ENCODE data around the gene FOXN3.
"Not testable (repeated sequence)": the region's sequence is repeated elsewhere in the genome, so short reads cannot be mapped to it uniquely, and the experiment has no call there.

The FOXN3 gene

GRCh38 chr14:89294469-89294868, 122.6 kb downstream of the FOXN3 start:
- H3K4me3 ChIP-seq (ENCODE audit: low read depth, low read length); DNase-seq (ENCODE audit: low read depth): not testable (repeated sequence)

GRCh38 chr14:89294060-89294459, 123.0 kb downstream of the FOXN3 start:
- DNase-seq (ENCODE audit: low read depth) = no peak
- H3K4me3 ChIP-seq (ENCODE audit: low read depth, low read length) = no peak overlapping the region

GRCh38 chr14:89293314-89293916, 123.6 kb downstream of the FOXN3 start:
- no peak for DNase-seq (ENCODE audit: low read depth)
- no peak overlapping the region for H3K4me3 ChIP-seq (ENCODE audit: low read depth, low read length)

GRCh38 chr14:89292579-89293313, 124.3 kb downstream of the FOXN3 start:
- H3K4me3 ChIP-seq (ENCODE audit: low read depth, low read length) = no peak overlapping the region
- no peak for DNase-seq (ENCODE audit: low read depth)

GRCh38 chr14:89291351-89291940, 125.6 kb downstream of the FOXN3 start:
- no peak for DNase-seq (ENCODE audit: low read depth)
- no peak overlapping the region for H3K4me3 ChIP-seq (ENCODE audit: low read depth, low read length)

DNA sequence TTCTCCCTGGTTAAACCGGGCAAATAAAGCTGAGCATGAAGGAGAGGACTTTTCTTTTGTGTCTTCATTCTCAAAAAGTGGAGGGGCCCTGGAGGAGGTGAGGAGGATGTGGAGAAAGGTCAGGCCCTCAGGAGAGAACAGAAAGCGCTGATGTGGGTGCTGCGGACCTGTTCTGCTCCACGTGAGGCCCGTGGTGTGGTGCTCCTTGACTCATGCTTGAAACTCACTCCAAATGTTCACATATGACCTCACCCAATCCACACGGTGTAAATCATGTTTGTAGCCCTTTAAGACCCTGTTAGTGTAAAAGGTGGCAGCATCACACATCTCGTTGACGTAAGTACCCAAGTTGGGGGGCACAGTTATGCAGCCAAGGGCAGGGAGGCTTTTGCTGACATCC, 126.2 kb downstream of the FOXN3 start:
- H3K4me3 ChIP-seq (ENCODE audit: low read depth, low read length) = no peak overlapping the region
- no peak for DNase-seq (ENCODE audit: low read depth)

DNA sequence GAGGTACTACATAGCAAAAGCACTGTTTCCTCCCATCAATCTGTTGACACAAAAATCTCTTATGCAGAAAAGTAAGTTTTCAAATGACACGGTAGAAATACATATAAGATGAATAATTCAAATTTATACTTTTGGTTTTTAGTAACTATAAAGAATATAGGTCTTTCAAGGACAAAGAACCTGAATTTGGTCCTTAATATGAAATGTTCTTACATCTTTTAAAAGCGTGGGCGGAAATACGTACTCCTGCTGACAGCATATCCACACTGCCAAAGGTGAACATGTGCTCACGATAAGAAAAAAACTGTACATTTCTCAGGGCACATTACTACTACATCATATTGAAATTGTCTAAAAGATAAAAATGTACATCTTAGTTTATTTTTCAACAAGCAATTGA, 127.6 kb downstream of the FOXN3 start:
- DNase-seq (ENCODE audit: low read depth) = no peak
- no peak overlapping the region for H3K4me3 ChIP-seq (ENCODE audit: low read depth, low read length)

GRCh38 chr14:89288114-89288513, 128.9 kb downstream of the FOXN3 start:
- H3K4me3 ChIP-seq (ENCODE audit: low read depth, low read length) = no peak overlapping the region
- no peak for DNase-seq (ENCODE audit: low read depth)

GRCh38 chr14:89284333-89285058, 132.5 kb downstream of the FOXN3 start:
- no peak overlapping the region for H3K4me3 ChIP-seq (ENCODE audit: low read depth, low read length)
- no peak for DNase-seq (ENCODE audit: low read depth)

DNA sequence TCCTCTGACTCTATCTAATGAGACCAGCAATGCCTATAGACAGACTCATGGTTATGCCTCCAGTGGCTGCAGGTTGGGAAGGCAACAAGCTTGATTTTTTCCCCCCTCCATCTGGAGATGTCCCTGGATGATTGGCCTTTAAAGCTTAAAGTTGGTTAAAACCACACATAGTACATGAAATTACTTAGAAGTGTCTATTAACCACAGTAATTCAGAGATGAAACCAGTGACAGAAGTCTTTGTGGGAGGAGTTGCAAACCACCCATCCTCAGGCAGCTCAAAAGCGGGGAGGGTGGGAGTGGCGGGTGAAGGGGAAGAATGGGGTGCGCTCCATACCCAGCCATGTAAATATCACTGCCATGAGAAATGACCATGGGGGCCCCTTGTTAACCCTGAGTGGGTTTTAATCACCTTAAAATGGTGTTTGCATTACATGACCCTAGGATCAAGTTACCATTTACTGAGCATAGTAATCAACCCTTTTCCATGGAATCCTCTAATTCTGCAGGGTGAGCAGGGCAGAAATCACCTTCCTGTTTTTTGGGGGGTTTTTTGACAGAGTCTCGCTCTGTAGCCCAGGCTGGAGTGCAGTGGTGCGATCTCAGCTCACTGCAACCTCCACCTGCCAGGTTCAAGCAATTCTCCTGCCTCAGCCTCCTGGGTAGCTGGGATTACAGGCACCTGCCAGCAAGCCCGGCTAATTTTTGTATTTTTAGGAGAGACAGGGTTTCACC, 133.5 kb downstream of the FOXN3 start:
- no peak overlapping the region for H3K4me3 ChIP-seq (ENCODE audit: low read depth, low read length)
- no peak for DNase-seq (ENCODE audit: low read depth)

- DNase-seq (ENCODE audit: low read depth) = no peak
- H3K4me3 ChIP-seq (ENCODE audit: low read depth, low read length) = no peak overlapping the region
Observed at GRCh38 chr14:89282191-89282590, 134.8 kb downstream of the FOXN3 start.

DNA sequence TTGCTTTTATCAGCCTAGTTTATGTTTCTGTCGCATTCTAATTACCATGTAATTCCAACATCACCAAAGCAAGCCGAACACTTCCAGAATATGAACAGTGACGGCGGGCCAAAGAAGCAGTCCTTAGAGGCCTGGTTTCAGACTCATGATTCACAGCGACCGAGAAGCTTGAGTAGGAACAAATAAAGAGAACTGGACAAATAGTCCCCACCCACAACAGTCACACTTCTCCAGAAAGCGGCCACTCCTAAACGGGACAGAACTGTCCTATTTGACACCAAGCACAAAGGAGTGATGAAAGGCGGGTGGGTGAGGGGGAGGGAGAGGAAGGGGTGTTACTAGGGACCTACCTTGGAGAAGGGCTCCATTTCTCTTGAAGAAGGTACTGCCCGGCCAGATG, 136.4 kb downstream of the FOXN3 start:
- no peak for DNase-seq (ENCODE audit: low read depth)
- H3K4me3 ChIP-seq (ENCODE audit: low read depth, low read length) = no peak overlapping the region

DNA sequence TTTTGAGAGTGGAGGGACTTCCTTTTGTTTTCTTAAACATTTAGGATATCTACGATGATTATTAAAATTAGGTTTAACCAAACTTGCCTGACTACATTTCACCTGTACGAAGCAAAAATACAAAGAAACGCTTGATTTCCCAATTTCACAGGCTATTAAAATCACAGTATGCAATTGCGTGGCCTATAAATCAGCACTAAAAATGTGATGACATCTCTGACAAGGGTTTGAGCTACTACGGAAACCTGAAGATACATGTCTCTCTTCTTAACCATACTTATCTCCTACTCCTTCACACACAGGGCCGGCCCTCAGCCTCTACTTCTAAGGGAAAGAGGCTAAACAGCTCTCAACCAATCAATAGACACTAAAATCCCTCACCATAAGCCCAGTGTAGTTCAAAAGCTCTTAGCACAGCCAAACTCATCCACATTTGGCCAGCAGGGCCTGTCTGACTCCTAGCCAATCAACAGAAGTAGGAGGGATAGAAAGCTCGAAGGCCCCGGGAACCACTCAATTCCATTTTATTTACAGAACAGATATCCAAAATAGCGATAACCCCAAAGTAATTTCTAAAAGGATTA, 137.3 kb downstream of the FOXN3 start:
- DNase-seq (ENCODE audit: low read depth) = no peak
- H3K4me3 ChIP-seq (ENCODE audit: low read depth, low read length) = no peak overlapping the region

DNA sequence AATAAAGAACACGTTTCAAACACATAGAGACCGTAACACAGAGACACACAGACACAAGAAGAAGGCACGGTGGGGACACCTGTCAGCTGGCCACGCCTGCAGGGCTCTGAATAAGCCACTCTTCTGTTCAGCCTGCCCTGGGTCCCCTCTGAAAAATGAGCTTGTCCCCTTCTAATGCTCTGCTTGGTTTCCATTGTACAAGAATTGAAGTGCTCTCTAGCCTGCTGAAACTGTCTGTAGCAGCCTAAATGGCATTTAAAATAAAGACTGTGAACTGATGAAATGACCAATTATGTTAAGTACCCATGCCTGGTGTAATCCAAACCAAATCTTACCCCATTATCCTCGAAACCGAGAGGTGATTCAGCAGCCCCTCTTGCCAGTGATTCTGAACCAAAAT, 139.8 kb downstream of the FOXN3 start:
- DNase-seq (ENCODE audit: low read depth) = no peak
- H3K4me3 ChIP-seq (ENCODE audit: low read depth, low read length) = no peak overlapping the region

GRCh38 chr14:89276424-89276975, 140.5 kb downstream of the FOXN3 start:
- peak; percentile 28 for DNase-seq (ENCODE audit: low read depth)

DNA sequence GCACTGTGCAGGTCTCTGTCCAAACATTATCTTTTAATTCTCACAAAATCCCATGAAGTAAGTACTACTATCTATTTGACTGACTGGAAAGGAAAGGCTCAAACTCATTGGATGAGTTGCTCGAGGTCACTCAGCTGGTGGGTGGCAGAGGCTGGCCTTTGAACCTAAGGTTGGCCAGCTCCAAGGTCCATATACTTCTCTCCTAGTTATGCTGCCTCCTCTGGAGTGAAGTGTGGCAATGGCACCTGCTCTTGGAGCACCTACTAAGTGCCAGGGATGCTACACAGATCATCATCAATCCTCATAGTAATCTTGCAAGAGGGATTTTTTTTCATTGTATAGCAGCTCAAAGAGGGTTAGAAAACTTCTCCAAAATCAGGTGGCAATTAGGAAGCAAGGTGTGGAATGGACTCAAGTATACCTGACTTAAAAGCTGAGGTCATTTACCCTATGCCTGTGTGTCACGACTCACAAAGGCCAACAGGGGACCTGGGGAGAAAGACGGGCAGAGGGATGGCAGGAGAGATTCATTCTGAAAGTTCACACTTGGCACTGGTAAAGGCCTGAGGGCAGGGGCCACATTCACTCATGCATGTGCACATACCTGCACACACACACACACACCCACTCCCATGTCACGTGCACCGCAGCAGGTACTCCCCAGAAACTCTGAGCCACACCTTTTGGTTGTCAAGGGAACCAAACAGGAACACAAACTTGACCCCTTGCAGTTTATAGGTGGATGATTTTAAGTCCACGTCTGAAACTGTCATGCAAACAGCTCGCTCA, 146.4 kb downstream of the FOXN3 start:
- no peak for DNase-seq (ENCODE audit: low read depth)
- H3K4me3 ChIP-seq (ENCODE audit: low read depth, low read length) = no peak overlapping the region

More at GRCh38 chr14:89276424-89276975, 140.5 kb downstream of the FOXN3 start:
- H3K4me3 ChIP-seq (ENCODE audit: low read depth, low read length) = no peak overlapping the region

DNA sequence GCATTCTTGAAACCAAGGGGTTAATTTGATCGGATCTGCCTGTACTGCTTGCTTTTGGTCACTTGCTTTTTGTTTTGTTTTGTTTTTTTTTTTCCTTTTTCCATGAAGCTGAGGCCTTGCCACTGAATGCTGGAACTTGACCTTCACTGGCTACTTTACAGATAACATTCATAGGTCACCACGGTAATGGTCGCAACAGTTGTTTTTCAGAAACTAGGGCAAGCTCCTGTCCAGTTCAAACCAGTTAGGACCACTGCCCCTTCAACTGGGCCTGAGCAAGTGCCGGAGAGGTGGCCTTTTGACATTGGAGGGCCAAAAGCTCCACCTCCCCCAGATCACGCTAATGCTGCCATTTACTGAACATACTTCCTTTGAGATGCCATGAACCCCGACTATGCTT, 147.6 kb downstream of the FOXN3 start:
- H3K4me3 ChIP-seq (ENCODE audit: low read depth, low read length) = no peak overlapping the region
- no peak for DNase-seq (ENCODE audit: low read depth)

DNA sequence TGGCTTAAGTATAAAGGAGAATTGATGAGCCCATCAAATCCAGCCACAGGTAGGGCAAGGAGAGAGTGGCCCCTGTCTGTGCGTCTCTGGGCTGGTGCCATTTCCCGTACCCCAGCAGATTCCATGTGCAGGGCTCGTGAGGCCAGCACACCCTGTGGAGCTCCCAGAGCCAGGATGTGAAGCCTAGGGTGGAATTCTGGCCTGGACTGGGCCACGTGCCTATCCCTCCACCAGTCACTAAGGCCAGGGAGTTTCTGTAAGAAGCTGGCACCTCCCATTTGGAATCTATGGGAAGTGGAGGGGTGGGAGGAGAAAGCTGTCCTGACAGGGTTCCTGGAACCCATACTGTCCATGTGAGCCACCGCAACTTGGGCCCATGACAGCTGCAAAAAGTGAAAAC, 148.5 kb downstream of the FOXN3 start:
- H3K4me3 ChIP-seq (ENCODE audit: low read depth, low read length) = no peak overlapping the region
- no peak for DNase-seq (ENCODE audit: low read depth)
